ENCODE results near the gene GLG1.

DNA sequence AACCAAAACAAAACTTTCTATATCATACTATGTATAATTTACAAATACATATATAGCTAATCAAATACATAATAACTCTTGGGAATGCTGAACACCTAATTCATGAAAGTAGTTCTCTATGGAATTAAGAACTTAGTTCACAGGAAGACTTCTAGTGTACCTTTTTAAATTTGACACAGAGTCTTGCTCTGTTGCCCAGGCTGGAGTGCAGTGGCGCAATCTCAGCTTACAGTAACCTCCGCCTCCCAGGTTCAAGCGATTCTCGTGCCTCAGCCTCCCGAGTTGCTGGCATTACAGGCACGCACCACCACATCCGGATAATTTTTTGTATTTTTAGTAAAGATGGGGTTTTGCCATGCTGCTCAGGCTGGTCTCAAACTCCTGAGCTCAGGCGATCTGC is 35.1 kb upstream of the GLG1 start:
- no peak for TF ChIP-seq POLR2AphosphoS5 (IDR thresholded peaks at IDR 0.05; ENCODE audit: low read depth, low read length)
- no peak for TF ChIP-seq POLR2A (IDR thresholded peaks at IDR 0.05; ENCODE audit: low read depth, low read length)
- no peak for TF ChIP-seq TAF1 (IDR thresholded peaks at IDR 0.05; ENCODE audit: borderline replicate concordance, low read depth, low read length)
